Breast epithelium (tissue), 3 donors: ENCODE measurements around the gene TAF13.

Source experiments
- CTCF ChIP-seq, 3 donors: fragments of 450-650 bp; IDR thresholded peaks; one replicate each; pipeline ENCODE4 v1.5.1; 2016 to 2017; ENCODE audit warnings: antibody characterized with exemption in 3 of 3, mild to moderate bottlenecking in 3 of 3, moderate library complexity in 3 of 3
- POLR2A ChIP-seq: fragments of 450-650 bp; IDR thresholded peaks from one replicate; pipeline ENCODE4 v1.6.1; 2016; ENCODE audit warnings: antibody characterized with exemption, mild to moderate bottlenecking, moderate library complexity
- POLR2AphosphoS5 ChIP-seq, 3 donors: sonication (generic); formaldehyde crosslinking; IDR thresholded peaks; one replicate each; pipeline ENCODE4 v1.6.1; 2017; ENCODE audit warnings: antibody characterized with exemption in 3 of 3

DNA sequence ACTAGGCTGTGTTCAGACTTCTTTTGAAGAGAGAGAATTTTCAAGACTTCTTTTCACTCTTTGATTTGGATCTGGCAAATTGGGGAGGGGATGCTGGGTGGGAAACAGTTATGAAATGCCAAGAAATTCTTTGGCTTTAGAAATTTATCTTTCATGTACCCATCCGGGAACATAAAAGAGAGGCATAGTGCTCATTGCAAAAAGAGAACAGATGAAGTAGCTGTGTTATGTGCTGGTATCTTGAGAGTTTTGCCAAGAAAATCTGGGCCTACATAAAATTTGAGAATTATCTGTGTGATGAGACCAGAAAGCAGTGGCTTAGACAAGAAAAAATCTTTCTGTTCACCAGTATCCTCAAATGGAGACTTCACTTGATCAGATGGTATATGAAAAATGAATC, 19.1 kb upstream of the TAF13 start:
- no peak for TF ChIP-seq POLR2A
- no peak for TF ChIP-seq CTCF (IDR thresholded peaks at IDR 0.05)
- no peak for TF ChIP-seq POLR2AphosphoS5 (IDR thresholded peaks at IDR 0.05)
